Smooth muscle cell of the brain vasculature (primary cell): ENCODE results near the gene ZNF140.
A peak's percentile ranks its signal among the peaks of the same experiment; 100 is the strongest.

Experiments used
- DNase-seq: peaks from one replicate; pipeline ENCODE4 v3.0.0-alpha.2; 2012; ENCODE audit warnings: low read depth, low spot score

Gene ZNF140

GRCh38 chr12:133080368-133081158, at the start of gene ZNF140:
Gene ZNF140 (plus strand): TSS chr12:133080923. CDS start chr12:133081321, 398 bp downstream.
- DNase-seq, result peak; percentile 96

- peak; percentile 92 for DNase-seq
Observed at GRCh38 chr12:133037207-133038005, 43.3 kb upstream of the ZNF140 start, which contains the start of gene ZNF84. Gene ZNF84 (plus strand): TSS chr12:133037509. CDS start chr12:133041468, 3,959 bp downstream.

- no peak for DNase-seq
Observed at GRCh38 chr12:133038118-133038709, 42.5 kb upstream of the ZNF140 start.

- no peak for DNase-seq
Observed at GRCh38 chr12:133046698-133047097, 34.0 kb upstream of the ZNF140 start.

GRCh38 chr12:133057446-133057845, 23.3 kb upstream of the ZNF140 start:
- DNase-seq, result no peak

GRCh38 chr12:133058203-133059113, 22.3 kb upstream of the ZNF140 start:
- no peak for DNase-seq

- no peak for DNase-seq
Observed at GRCh38 chr12:133061954-133062353, 18.8 kb upstream of the ZNF140 start.

GRCh38 chr12:133063556-133063955, 17.2 kb upstream of the ZNF140 start:
- no peak for DNase-seq

DNA sequence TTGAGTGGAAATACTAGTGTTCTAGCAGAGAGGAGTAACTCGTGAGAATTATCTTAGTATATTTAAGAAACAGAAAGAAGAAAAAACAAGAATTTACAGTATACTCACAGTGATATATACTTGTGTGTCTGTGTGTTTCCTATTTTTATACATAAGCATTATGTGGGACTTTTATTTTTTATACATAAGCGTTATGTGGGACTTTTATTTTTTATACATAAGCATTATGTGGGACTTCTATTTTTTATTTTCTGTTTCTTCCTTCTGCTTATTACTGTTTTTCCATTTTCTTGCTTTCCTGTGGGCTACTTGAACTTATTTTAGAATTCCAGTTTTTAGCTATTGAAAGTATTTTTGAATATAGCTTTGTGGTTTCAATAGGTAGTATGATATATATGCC, 6.9 kb upstream of the ZNF140 start:
- DNase-seq, result no peak

GRCh38 chr12:133080026-133080367, 726 bp upstream of the ZNF140 start:
- DNase-seq, result peak; percentile 99

DNA sequence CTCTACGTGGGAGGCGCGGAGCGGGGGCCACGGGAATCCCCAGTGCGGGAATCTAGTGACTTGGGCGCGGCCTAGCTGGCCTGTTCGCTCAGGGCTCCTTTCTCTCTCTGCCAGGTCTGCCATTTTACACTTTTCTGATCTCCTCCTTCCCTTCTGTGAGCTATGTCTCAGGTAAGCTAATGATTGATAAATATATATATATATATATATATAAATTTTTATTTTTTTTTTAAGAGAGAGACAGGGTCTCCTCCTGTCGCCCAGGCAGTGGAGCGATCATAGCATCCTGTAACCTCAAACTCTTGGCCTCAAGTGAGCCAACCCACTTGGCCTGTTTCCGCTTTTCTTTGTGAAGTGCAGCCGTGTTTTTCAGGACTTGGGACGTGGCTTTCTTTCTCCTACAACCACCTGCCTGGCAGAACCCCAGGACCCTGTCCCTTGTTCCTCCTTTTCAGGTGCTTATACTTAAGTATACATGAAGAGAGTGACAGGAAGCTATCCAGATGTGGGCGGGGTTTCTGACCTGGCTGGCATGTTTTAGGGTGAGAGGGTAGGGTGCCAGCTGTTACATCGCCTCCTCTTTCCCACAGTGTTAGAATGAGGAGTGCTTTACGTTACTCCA, 547 bp downstream of the ZNF140 start:
- DNase-seq, result no peak

DNA sequence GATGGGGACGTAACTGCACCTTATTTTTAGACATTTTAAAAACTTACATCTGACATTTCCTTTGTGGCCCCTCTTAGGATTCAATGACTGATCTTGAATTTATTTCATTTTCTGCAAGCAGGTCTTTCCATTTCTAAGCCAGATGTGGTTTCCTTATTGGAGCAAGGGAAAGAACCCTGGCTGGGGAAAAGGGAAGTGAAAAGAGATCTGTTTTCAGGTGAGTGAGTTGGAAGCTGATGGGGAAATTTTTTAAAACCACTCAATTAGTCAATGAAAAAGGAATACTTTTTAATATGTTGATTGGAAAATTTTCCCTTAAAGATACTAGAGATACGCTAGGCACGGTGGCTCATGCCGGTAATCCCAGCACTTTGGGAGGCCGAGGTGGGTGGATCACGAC, 2.6 kb downstream of the ZNF140 start:
- no peak for DNase-seq

- DNase-seq, result no peak
Observed at GRCh38 chr12:133105620-133106019, 24.9 kb downstream of the ZNF140 start.

DNA sequence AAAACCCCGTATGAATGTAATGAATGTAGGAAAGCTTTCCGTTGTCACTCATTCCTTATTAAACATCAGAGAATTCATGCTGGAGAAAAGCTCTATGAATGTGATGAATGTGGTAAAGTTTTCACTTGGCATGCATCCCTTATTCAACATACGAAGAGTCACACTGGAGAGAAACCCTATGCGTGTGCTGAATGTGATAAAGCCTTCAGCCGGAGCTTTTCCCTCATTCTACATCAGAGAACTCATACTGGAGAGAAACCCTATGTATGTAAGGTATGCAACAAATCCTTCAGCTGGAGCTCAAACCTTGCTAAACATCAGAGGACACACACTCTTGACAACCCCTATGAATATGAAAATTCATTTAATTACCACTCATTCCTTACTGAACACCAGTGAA, 25.5 kb downstream of the ZNF140 start:
- no peak for DNase-seq

GRCh38 chr12:133107121-133107520, 26.4 kb downstream of the ZNF140 start:
- no peak for DNase-seq

- no peak for DNase-seq
Observed at GRCh38 chr12:133108150-133108549, 27.4 kb downstream of the ZNF140 start.

DNA sequence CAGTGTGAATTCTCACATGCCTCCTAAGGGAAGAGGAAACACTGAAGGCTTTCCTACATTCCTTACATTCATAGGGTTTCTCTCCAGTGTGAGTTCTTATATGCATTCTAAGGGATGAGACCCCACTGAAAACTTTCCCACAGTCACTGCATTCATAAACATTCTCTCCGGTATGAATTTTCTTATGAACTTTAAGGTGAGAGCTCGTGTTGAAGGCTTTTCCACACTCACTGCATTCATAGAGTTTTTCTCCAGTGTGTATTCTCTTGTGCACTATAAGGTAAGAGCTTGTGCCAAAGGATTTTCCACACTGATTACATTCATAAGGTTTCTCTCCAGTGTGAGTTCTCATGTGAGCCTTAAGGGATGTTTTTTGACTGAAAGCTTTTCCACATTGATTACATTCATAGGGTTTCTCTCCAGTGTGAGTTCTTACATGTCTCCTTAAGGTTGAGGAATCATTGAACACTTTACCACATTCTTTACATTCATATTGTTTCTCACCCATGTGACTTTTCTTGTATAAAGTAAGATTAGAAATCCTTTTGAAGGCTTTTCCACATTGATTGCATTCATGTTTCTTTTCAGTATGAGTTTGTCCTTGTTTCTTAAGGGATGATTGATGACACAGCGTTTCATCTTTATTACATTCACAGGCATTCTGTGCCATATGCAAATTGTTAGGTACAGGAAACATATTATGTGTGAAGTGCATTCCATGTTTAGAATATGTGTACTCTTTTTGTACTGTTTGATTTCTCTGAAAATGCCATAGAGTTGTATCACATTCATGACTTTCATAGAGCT, 39.9 kb downstream of the ZNF140 start:
- DNase-seq, result no peak

GRCh38 chr12:133124674-133125073, 44.0 kb downstream of the ZNF140 start:
- DNase-seq, result no peak

GRCh38 chr12:133129368-133130037, 48.8 kb downstream of the ZNF140 start:
- DNase-seq, result no peak
